GM19240 (cell line): ENCODE measurements around the gene AP2A1.

ENCODE experiments used
- DNase-seq: peaks from one replicate; pipeline ENCODE4 v3.0.0; 2011; ENCODE audit warnings: low spot score; ENCODE audit not compliant: insufficient read length

Gene AP2A1

DNA sequence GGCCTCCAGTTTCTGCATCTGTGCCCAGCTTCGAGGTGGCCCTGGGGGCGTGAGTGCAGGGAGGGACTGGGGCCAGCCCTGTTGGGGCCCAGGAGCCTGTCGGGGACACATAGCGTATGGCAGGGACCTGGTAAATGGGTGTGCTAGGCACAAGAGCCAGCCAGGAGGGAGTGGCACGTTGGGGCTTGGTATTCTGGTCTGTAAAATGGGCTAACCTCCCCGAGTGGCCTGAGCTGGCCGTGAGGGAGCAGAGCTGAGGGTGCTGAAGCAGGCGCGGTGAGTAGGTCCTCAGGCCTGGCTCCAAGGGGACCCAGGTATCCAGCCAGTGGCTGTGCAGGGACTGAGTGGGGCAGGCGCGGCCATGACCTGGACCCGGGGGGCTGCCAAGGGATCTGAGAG lies 88.5 kb downstream of the AP2A1 start:
- no peak for DNase-seq

GRCh38 chr19:49855676-49856573 lies 89.1 kb downstream of the AP2A1 start:
- no peak for DNase-seq

- DNase-seq, result no peak
Observed at GRCh38 chr19:49856574-49857021, 89.8 kb downstream of the AP2A1 start.
